SK-N-SH (cell line): ENCODE data around the gene NTM. TPM values are rescaled to one million over a fixed set of nuclear protein-coding genes. Genes with fewer than 3 reads are reported as not detected.

Source experiments
- CTCF ChIA-PET: fragments of 300-600, 350-600 bp; formaldehyde crosslinking; extraction: SDS; loops from one replicate; lab custom pipeline; 2021; lab: Yijun Ruan, JAX
- POLR2A ChIA-PET: fragments of 350-600 bp; sonication (Branson Sonifier 250); formaldehyde crosslinking; extraction: SDS; loops from one replicate; lab custom pipeline; 2020; ENCODE audit warnings: antibody characterized with exemption, inconsistent platforms; lab: Yijun Ruan, JAX
- DNase-seq: peaks from one replicate; pipeline ENCODE4 v3.0.0; 2012
- H2AFZ ChIP-seq: fragments of 200-600 bp; sonication (generic); 2 replicates; pipeline ENCODE4 v1.8.1; 2016; ENCODE audit warnings: antibody characterized with exemption, mild to moderate bottlenecking, low read depth
- H3F3A ChIP-seq: fragments of 200-600 bp; sonication (generic); replicated peaks from 2 replicates; pipeline ENCODE3; 2016; ENCODE audit warnings: antibody characterized with exemption, mild to moderate bottlenecking; ENCODE audit not compliant: insufficient read depth
- H3K27ac ChIP-seq, 2 experiments: fragments of 200-500 bp in 1 of 2; fragments of 200-600 bp in 1 of 2; sonication (Bioruptor generic) in 1 of 2; sonication (generic), shearing (Covaris generic) in 1 of 2; 2 replicates each; pipeline versions ENCODE4 v1.5.1 to v1.6.1; 2014 to 2016; ENCODE audit warnings: low read depth in 2 of 2, inconsistent platforms in 1 of 2, low read length in 1 of 2, mild to moderate bottlenecking in 1 of 2, mixed read lengths in 1 of 2
- H3K27me3 ChIP-seq: fragments of 200-600 bp; sonication (generic), shearing (Covaris generic); 2 replicates; pipeline ENCODE4 v1.6.1; 2016; ENCODE audit warnings: mixed run types; ENCODE audit not compliant: insufficient read depth
- H3K36me3 ChIP-seq, 2 experiments: fragments of 200-500 bp in 1 of 2; fragments of 200-600 bp in 1 of 2; sonication (Bioruptor generic) in 1 of 2; sonication (generic) in 1 of 2; replicated peaks in 1 of 2; 2 replicates each; pipeline versions ENCODE3 to v1.5.1; 2014 to 2016; ENCODE audit warnings: low read length in 1 of 2, mild to moderate bottlenecking in 1 of 2; ENCODE audit not compliant: insufficient read depth in 2 of 2, control insufficient read depth in 1 of 2
- H3K4me1 ChIP-seq, 2 experiments: fragments of 200-500 bp in 1 of 2; fragments of 200-600 bp in 1 of 2; sonication (Bioruptor generic) in 1 of 2; sonication (generic), shearing (Covaris generic) in 1 of 2; 2 replicates each; pipeline versions ENCODE4 v1.5.1 to v1.6.1; 2014 to 2016; ENCODE audit warnings: low read depth in 1 of 2, low read length in 1 of 2, mixed run types in 1 of 2; ENCODE audit not compliant: insufficient read depth in 2 of 2, control insufficient read depth in 1 of 2
- H3K4me2 ChIP-seq: fragments of 200-600 bp; sonication (generic), shearing (Covaris generic); 2 replicates; pipeline ENCODE4 v1.6.1; 2017; ENCODE audit warnings: mixed run types
- H3K4me3 ChIP-seq, 2 experiments: fragments of 200-500 bp in 1 of 2; fragments of 200-600 bp in 1 of 2; sonication (Bioruptor generic) in 1 of 2; sonication (generic), shearing (Covaris generic) in 1 of 2; 2 replicates each; pipeline versions ENCODE4 v1.5.1 to v1.8.1; 2014 to 2016; ENCODE audit warnings: low read depth in 2 of 2, inconsistent platforms in 1 of 2, low read length in 1 of 2, mild to moderate bottlenecking in 1 of 2, mixed read lengths in 1 of 2, moderate library complexity in 1 of 2
- H3K79me2 ChIP-seq: fragments of 200-600 bp; sonication (generic); 2 replicates; pipeline ENCODE4 v1.8.1; 2017; ENCODE audit warnings: mild to moderate bottlenecking; ENCODE audit not compliant: insufficient read depth
- H3K9ac ChIP-seq: fragments of 200-600 bp; sonication (generic); 2 replicates; pipeline ENCODE4 v1.6.1; 2017; ENCODE audit warnings: mixed run types
- H3K9me2 ChIP-seq: fragments of 200-600 bp; sonication (generic); 2 replicates; pipeline ENCODE4 v1.6.1; 2017; ENCODE audit warnings: mixed run types
- H3K9me3 ChIP-seq: fragments of 200-600 bp; sonication (generic); 2 replicates; pipeline ENCODE4 v1.6.1; 2017; ENCODE audit warnings: mixed run types, mild to moderate bottlenecking, moderate library complexity
- H4K20me1 ChIP-seq: fragments of 200-600 bp; sonication (generic); 2 replicates; pipeline ENCODE4 v1.6.1; 2017; ENCODE audit warnings: mild to moderate bottlenecking, mixed run types; ENCODE audit not compliant: insufficient read depth
- CHD2 ChIP-seq: fragments of 150-350 bp; IDR thresholded peaks from 2 replicates; pipeline ENCODE4 v1.6.1; 2018; ENCODE audit warnings: low read length; ENCODE audit not compliant: partially characterized antibody
- CTCF ChIP-seq: fragments of 200-600 bp; sonication (generic); IDR thresholded peaks from 2 replicates; pipeline ENCODE4 v1.6.1; 2017; ENCODE audit warnings: antibody characterized with exemption, mild to moderate bottlenecking, moderate library complexity
- EZH2phosphoT487 ChIP-seq: fragments of 200-600 bp; sonication (generic); IDR thresholded peaks from 2 replicates; pipeline ENCODE4 v1.6.1; 2017; ENCODE audit warnings: low read depth, mixed run types, mild to moderate bottlenecking, antibody characterized with exemption, moderate library complexity, borderline replicate concordance
- FOXJ3 ChIP-seq: sonication (generic); formaldehyde crosslinking; IDR thresholded peaks from 2 replicates; pipeline ENCODE4 v1.5.1; 2020; ENCODE audit warnings: mild to moderate bottlenecking, missing genetic modification reagents
- GATA2 ChIP-seq: sonication (generic); formaldehyde crosslinking; IDR thresholded peaks from 2 replicates; pipeline ENCODE4 v1.5.0; 2020; ENCODE audit warnings: mild to moderate bottlenecking, missing genetic modification reagents
- RFX5 ChIP-seq: IDR thresholded peaks from 2 replicates; pipeline ENCODE4 v1.6.1; 2012; ENCODE audit warnings: mild to moderate bottlenecking, improper control_type of control experiment, low read length
- TCF12 ChIP-seq: IDR thresholded peaks from 2 replicates; pipeline ENCODE4 v1.4.0; 2012
- USF1 ChIP-seq: IDR thresholded peaks from 2 replicates; pipeline ENCODE4 v1.4.0; 2012; ENCODE audit warnings: low read depth, borderline replicate concordance
- WGBS: methylation state at CpG from one replicate; pipeline ENCODE4 v1.1.6; 2017; ENCODE audit warnings: low lambda C conversion rate; 5-methylcytosine and 5-hydroxymethylcytosine counted together
- polyA plus RNA-seq, 3 experiments: library from polyadenylated mRNA; depleted of rRNA; stranded (reverse); fragments of >200 nt; gene quantifications; 2 replicates each; pipeline ENCODE4 v1.2.3, GENCODE V29; 2012
- TF ChIP-seq, protein P1 (sequence below): IDR thresholded peaks from 2 replicates; pipeline ENCODE4 v1.4.0; 2012; ENCODE audit warnings: low read depth, borderline replicate concordance
- TF ChIP-seq, protein P2 (sequence below): IDR thresholded peaks from 2 replicates; pipeline ENCODE4 v1.4.0; 2012; ENCODE audit warnings: low read depth
- TF ChIP-seq, protein P3 (sequence below): fragments of 150-350 bp; IDR thresholded peaks from 2 replicates; pipeline ENCODE4 v1.6.1; 2017; ENCODE audit warnings: antibody characterized with exemption, low read length, low read depth, borderline replicate concordance
- TF ChIP-seq, protein P4 (sequence below): IDR thresholded peaks from 2 replicates; pipeline ENCODE4 v1.6.1; 2012; ENCODE audit warnings: mild to moderate bottlenecking, low read depth, low read length, moderate library complexity

NTM gene
- polyA plus RNA-seq, 1 of the 3 experiments (the other 2 are of a cell fraction) = 20.0 TPM

GRCh38 chr11:132307309-132308020, 937.0 kb downstream of the NTM start:
- Histone ChIP-seq H4K20me1 (no peaks in the 10 kb centered on the region), H3K9ac (no peak overlapping the region), H3K79me2 (no peaks in the 10 kb centered on the region), H3K4me3 (no peak overlapping the region), H3F3A (peaks cover 10% of the 10 kb centered on the region), H2AFZ (no peak overlapping the region), H3K9me3 (no peaks in the 10 kb centered on the region), H3K27ac (no peak overlapping the region), H3K4me1 (peaks cover 6 to 11% of the 10 kb centered on the region in 2 experiments; a peak in 2 of 4 replicates), H3K27me3 (no peaks in the 10 kb centered on the region), H3K36me3 (no peaks in the 10 kb centered on the region), H3K4me2 (no peak overlapping the region), H3K9me2 (no peaks in the 10 kb centered on the region)
- no peak for DNase-seq
- TF ChIP-seq, protein P1, sequence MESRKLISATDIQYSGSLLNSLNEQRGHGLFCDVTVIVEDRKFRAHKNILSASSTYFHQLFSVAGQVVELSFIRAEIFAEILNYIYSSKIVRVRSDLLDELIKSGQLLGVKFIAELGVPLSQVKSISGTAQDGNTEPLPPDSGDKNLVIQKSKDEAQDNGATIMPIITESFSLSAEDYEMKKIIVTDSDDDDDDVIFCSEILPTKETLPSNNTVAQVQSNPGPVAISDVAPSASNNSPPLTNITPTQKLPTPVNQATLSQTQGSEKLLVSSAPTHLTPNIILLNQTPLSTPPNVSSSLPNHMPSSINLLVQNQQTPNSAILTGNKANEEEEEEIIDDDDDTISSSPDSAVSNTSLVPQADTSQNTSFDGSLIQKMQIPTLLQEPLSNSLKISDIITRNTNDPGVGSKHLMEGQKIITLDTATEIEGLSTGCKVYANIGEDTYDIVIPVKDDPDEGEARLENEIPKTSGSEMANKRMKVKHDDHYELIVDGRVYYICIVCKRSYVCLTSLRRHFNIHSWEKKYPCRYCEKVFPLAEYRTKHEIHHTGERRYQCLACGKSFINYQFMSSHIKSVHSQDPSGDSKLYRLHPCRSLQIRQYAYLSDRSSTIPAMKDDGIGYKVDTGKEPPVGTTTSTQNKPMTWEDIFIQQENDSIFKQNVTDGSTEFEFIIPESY = no peak
- ChIA-PET CTCF (interaction anchor here (0.7 kb wide), 1 partner anchor 193 kb away, joined by 3 read pairs; no protein-coding TSS in a partner anchor), POLR2A (no interaction called here)
- 86% methylated on average over 21 of the region's 21 CpGs for WGBS

DNA sequence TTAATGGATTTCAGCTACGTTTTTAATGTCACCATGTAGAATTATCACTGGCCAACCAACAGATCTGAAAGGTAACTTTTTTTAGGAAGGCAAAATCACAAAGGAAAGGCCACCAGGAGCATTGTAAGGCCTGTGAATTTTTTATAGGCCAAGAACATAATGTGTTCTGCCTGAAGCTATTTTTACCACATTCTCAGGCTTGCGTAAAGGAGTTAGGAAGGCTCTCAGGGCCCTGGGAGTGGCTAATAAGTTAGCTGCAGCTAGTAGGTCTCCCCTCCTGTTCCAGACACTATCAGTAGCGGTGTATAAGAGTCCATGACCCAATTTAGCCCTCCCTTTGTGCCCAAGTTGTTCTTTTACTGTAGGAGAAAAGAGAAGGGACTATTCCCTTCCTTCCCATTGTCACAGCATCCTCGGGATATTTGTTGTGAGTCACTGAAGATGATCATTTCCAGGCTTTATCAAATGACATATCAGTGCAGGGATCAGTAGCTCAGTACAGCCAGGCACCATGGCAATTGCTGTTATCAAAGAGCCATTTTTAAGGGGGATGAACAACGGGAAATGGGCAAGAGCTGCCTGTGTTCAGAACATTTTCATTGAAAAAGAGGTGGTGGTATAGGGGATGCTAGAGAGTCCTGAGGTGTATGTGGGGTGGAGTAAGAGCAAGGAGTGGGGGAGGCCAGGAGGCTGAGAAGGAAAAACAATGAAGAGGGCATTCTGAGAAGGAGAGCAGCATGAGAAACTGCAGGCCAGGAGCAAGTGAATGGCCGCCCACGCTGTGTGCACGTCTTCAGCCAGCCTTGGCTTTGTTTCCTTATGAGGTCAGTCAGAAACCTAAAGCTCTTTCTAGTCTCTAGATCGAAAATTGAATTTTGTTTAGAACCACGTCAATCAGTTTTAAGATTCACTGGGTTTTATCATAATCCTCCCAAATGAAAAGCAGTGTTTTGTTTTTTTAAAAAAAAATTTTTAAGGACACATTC, 940.3 kb downstream of the NTM start:
- Histone ChIP-seq H3K9me3 (no peaks in the 10 kb centered on the region), H3F3A (peaks cover 12% of the 10 kb centered on the region), H3K9ac (no peak overlapping the region), H3K36me3 (no peaks in the 10 kb centered on the region), H4K20me1 (no peaks in the 10 kb centered on the region), H2AFZ (no peak overlapping the region), H3K27me3 (no peaks in the 10 kb centered on the region), H3K4me3 (no peak overlapping the region), H3K9me2 (no peaks in the 10 kb centered on the region), H3K4me2 (no peak overlapping the region), H3K79me2 (no peaks in the 10 kb centered on the region), H3K27ac (peak overlapping the region in 1 of 2 experiments; percentile 48; a peak in 2 of 4 replicates), H3K4me1 (peaks cover 6 to 11% of the 10 kb centered on the region in 2 experiments; a peak in 2 of 4 replicates)
- DNase-seq = peak; percentile 71
- CTCF ChIA-PET = interaction anchor here (0.9 to 6.8 kb wide), 5 partner anchors 9 to 181 kb away, joined by 3 to 64 read pairs (median 6); no protein-coding TSS in a partner anchor
- POLR2A ChIA-PET = no interaction called here
- 43% methylated on average over 10 of the region's 10 CpGs for WGBS
- TF ChIP-seq, protein P2, sequence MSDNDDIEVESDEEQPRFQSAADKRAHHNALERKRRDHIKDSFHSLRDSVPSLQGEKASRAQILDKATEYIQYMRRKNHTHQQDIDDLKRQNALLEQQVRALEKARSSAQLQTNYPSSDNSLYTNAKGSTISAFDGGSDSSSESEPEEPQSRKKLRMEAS = peak; percentile 34; the same call in 1 of the 2 replicates
- TF ChIP-seq RFX5 (no peak), CHD2 (no peak), CTCF (no peak), GATA2 (CRISPR knock-in tag) (peak; percentile 95), EZH2phosphoT487 (no peak), TCF12 (peak; percentile 95), FOXJ3 (CRISPR knock-in tag) (0 out of 2 replicates have a peak, but pooled peaks have one; percentile 47), USF1 (no peak)
- TF ChIP-seq, protein P3, sequence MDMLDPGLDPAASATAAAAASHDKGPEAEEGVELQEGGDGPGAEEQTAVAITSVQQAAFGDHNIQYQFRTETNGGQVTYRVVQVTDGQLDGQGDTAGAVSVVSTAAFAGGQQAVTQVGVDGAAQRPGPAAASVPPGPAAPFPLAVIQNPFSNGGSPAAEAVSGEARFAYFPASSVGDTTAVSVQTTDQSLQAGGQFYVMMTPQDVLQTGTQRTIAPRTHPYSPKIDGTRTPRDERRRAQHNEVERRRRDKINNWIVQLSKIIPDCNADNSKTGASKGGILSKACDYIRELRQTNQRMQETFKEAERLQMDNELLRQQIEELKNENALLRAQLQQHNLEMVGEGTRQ = no peak
- TF ChIP-seq, protein P4, sequence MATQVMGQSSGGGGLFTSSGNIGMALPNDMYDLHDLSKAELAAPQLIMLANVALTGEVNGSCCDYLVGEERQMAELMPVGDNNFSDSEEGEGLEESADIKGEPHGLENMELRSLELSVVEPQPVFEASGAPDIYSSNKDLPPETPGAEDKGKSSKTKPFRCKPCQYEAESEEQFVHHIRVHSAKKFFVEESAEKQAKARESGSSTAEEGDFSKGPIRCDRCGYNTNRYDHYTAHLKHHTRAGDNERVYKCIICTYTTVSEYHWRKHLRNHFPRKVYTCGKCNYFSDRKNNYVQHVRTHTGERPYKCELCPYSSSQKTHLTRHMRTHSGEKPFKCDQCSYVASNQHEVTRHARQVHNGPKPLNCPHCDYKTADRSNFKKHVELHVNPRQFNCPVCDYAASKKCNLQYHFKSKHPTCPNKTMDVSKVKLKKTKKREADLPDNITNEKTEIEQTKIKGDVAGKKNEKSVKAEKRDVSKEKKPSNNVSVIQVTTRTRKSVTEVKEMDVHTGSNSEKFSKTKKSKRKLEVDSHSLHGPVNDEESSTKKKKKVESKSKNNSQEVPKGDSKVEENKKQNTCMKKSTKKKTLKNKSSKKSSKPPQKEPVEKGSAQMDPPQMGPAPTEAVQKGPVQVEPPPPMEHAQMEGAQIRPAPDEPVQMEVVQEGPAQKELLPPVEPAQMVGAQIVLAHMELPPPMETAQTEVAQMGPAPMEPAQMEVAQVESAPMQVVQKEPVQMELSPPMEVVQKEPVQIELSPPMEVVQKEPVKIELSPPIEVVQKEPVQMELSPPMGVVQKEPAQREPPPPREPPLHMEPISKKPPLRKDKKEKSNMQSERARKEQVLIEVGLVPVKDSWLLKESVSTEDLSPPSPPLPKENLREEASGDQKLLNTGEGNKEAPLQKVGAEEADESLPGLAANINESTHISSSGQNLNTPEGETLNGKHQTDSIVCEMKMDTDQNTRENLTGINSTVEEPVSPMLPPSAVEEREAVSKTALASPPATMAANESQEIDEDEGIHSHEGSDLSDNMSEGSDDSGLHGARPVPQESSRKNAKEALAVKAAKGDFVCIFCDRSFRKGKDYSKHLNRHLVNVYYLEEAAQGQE = no peak
